ENCODE results near the gene CCDC91.

CCDC91 gene

DNA sequence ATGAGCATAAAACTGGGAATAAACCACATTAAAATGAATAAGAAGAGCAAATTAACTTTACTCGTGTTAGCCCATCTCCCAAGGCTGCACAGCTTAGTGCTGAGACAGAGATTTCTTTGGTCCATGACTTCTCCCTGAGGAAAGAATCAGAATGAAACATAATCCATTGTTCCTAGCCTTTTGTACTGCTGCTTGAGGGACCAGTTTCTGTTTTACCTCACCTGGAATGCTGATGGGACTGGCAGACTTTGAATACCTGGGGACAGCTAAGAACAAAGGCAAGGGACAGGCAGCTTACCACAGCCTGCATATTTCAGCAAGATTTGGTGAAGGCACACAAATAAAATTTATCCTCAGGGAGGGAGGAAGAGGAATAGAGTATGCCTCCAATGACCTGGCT lies 401.6 kb downstream of the CCDC91 start:
- Histone ChIP-seq H3K9me3 (ENCODE audit: insufficient read depth, low read length) (peaks cover 7% of the 10 kb centered on the region; the same call in 1 of the 2 replicates), H3K27me3 (ENCODE audit: low read length) (no peaks in the 10 kb centered on the region), H4K20me1 (ENCODE audit: low read depth, low read length) (no peaks in the 10 kb centered on the region), H2AFZ (ENCODE audit: low read depth, low read length, severe bottlenecking) (no peak overlapping the region), H3K9ac (ENCODE audit: low read length) (no peak overlapping the region), H3K79me2 (ENCODE audit: insufficient read depth, low read length) (no peaks in the 10 kb centered on the region), H3K36me3 (ENCODE audit: low read length) (no peaks in the 10 kb centered on the region), H3K4me2 (ENCODE audit: low read depth, low read length, poor library complexity, severe bottlenecking) (no peak overlapping the region), H3K27ac (ENCODE audit: low read depth, low read length) (no peak overlapping the region), H3K9me2 (replicated peaks; ENCODE audit: insufficient read depth, low read length) (no peaks in the 10 kb centered on the region), H3K4me3 (ENCODE audit: insufficient read depth, low read length, poor library complexity, severe bottlenecking) (no peak overlapping the region), H3F3A (ENCODE audit: insufficient read depth) (no peaks in the 10 kb centered on the region)
- no peak for TF ChIP-seq EZH2phosphoT487 (conservative IDR thresholded peaks at IDR 0.05; ENCODE audit: low read length)
- TF ChIP-seq, protein P1, sequence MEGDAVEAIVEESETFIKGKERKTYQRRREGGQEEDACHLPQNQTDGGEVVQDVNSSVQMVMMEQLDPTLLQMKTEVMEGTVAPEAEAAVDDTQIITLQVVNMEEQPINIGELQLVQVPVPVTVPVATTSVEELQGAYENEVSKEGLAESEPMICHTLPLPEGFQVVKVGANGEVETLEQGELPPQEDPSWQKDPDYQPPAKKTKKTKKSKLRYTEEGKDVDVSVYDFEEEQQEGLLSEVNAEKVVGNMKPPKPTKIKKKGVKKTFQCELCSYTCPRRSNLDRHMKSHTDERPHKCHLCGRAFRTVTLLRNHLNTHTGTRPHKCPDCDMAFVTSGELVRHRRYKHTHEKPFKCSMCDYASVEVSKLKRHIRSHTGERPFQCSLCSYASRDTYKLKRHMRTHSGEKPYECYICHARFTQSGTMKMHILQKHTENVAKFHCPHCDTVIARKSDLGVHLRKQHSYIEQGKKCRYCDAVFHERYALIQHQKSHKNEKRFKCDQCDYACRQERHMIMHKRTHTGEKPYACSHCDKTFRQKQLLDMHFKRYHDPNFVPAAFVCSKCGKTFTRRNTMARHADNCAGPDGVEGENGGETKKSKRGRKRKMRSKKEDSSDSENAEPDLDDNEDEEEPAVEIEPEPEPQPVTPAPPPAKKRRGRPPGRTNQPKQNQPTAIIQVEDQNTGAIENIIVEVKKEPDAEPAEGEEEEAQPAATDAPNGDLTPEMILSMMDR (IDR thresholded peaks at IDR 0.05; ENCODE audit: insufficient read depth, low read length, poor library complexity, severe bottlenecking), result no peak

Data from SU-DHL-6 (cell line).